Epithelial cell of proximal tubule (primary cell): ENCODE results near the gene CUTA. TPM values are rescaled to one million over a fixed set of nuclear protein-coding genes. Genes with fewer than 3 reads are reported as not detected.

Experiments used
- DNase-seq: peaks from one replicate; pipeline ENCODE4 v3.0.0-alpha.2; 2011; ENCODE audit warnings: low read depth
- H3K4me3 ChIP-seq: 2 replicates; pipeline ENCODE4 v1.5.1; 2011; ENCODE audit warnings: low read depth, mild to moderate bottlenecking, low read length
- CTCF ChIP-seq: conservative IDR thresholded peaks from 2 replicates; pipeline ENCODE4 v1.5.1; 2012; ENCODE audit warnings: low read depth, mild to moderate bottlenecking, low read length
- total RNA-seq: library from RNA; depleted of rRNA; stranded (reverse); fragments of >200 nt; gene quantifications from 2 replicates; pipeline ENCODE4 v1.2.3, GENCODE V29; 2015

Gene CUTA
- total RNA-seq, 1 donor from 2014 or later = 273 TPM

DNA sequence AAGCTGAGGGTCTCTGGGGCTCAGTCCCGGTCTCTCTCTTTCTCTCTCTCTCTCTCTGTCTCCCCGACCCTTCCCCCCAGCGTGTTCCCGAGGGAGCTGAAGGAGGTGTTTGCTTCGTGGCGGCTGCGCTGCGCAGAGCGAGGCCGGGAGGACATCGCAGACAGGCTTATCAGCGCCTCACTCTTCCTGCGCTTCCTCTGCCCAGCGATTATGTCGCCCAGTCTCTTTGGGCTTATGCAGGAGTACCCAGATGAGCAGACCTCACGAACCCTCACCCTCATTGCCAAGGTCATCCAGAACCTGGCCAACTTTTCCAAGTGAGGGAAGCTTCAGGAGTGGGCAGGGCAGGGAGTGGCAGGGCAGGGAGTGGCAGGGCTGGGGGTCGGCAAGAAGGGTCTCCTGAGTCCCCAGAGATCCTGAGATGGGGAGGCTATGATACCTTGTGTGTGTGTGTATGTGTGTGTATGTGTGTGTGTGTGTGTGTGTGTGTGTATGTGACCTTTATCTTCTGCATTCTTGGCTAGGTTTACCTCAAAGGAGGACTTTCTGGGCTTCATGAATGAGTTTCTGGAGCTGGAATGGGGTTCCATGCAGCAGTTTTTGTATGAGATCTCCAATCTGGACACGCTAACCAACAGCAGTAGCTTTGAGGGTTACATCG is 22.9 kb upstream of the CUTA start:
- no peak for DNase-seq
- H3K4me3 ChIP-seq = no peak overlapping the region
- no peak for TF ChIP-seq CTCF

DNA sequence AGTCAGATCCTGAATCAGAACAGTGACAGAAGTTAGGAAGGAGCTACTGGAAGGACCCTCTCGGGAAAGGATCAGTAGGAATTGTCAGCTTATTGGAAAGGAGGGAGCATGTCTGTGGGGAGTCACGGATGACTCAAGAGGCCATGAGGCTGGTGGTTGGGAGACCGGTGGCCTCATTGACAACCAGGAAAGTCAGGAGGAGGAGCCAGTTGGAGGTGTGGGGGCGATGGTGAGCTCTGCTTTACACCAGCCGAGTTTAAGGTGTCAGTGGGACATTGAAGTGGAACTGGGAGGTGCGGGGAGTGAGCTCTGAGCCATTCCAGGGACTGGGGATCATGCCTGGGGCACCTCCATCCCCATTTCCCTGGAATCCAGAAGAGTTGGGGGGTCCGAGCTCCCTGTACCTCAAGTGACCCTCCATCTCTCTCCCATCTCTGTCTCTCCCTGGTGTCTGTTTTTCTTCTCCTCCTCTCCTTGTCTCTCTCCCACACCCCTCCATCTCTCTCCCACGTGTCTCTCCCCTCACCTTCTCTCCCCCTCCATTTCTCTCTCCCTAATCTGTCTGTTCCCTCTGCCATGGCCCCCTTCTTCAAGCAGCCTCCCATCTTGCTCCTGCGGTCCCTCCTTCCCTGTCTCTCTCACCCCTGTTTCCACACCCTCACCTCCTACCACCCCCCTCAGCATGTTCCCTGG is 22.2 kb upstream of the CUTA start:
- DNase-seq = no peak
- no peak overlapping the region for H3K4me3 ChIP-seq
- no peak for TF ChIP-seq CTCF

- no peak for TF ChIP-seq CTCF
- H3K4me3 ChIP-seq = no peak overlapping the region
- DNase-seq = no peak
Observed at GRCh38 chr6:33438978-33439594, 21.2 kb upstream of the CUTA start.

DNA sequence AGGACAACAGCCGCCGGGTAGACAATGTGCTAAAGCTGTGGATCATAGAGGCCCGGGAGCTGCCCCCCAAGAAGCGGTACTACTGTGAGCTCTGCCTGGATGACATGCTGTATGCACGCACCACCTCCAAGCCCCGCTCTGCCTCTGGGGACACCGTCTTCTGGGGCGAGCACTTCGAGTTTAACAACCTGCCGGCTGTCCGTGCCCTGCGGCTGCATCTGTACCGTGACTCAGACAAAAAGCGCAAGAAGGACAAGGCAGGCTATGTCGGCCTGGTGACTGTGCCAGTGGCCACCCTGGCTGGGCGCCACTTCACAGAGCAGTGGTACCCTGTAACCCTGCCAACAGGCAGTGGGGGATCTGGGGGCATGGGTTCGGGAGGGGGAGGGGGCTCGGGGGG is 19.8 kb upstream of the CUTA start:
- no peak for TF ChIP-seq CTCF
- no peak for DNase-seq
- H3K4me3 ChIP-seq = no peak overlapping the region

DNA sequence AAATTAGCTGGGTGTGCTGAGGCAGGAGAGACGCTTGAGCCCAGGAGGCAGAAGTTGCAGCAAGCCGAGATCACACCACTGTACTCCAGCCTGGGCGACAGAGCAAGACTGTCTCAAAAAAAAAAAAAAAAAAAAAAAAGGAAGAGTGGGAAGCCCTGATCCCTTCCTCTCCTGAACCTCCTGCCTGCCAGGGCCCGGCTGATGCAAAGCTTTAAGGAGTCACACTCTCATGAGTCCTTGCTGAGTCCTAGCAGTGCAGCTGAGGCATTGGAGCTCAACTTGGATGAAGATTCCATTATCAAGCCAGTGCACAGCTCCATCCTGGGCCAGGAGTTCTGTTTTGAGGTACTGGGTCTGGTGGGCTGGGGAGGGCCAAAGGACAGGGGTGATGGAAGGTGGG is 17.1 kb upstream of the CUTA start:
- TF ChIP-seq CTCF = no peak
- H3K4me3 ChIP-seq = no peak overlapping the region
- no peak for DNase-seq

DNA sequence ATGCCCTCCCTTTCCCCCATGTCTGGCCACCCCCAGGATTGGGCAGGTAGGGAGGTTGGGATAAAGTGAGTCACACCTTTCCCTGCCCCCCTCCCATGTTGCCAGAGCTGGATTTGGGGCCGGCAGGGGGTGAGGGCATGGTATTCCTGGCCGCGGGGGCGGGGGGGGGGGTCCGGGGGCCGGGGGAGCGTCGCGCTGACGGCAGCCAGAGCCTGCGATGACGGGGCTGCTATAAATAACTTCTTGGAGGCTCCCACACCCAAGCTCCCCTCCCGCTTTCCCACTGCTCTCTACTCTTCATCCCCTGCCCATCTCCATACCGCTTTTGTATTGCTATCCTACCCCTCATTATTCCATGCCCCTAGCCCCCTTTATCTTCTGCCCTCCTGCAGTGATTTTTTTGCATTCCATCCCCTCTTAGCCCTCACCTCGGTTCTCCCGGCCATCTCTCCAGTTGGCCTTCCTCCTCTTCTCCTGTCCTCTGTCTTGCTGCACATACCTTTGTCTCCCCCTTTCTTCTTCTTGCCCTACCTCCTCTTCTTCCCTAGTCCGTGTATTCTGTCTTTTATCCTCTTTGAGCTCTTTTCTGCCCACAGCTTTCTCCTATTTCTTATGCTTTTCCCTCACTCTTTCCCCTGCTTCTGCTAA is 15.8 kb upstream of the CUTA start:
- no peak overlapping the region for H3K4me3 ChIP-seq
- no peak for TF ChIP-seq CTCF
- no peak for DNase-seq
